HG03039 (cell line): ENCODE data around the gene SMIM35.

Source experiments
- ATAC-seq: cut with Tn5 transposase; IDR thresholded peaks from one replicate; pipeline ENCODE4 v1.9.1; 2021; ENCODE audit warnings: mild to moderate bottlenecking, moderate library complexity; ENCODE audit not compliant: unreplicated experiment

Gene SMIM35

GRCh38 chr11:118060081-118060661 is 26.6 kb downstream of the SMIM35 start:
- ATAC-seq = no peak

GRCh38 chr11:118059246-118059940 is 27.4 kb downstream of the SMIM35 start:
- no peak for ATAC-seq

GRCh38 chr11:118058311-118059245 is 28.2 kb downstream of the SMIM35 start:
- ATAC-seq = no peak

GRCh38 chr11:118057251-118058145 is 29.3 kb downstream of the SMIM35 start:
- no peak for ATAC-seq

- ATAC-seq = no peak
Observed at GRCh38 chr11:118056806-118057205, 30.0 kb downstream of the SMIM35 start.

GRCh38 chr11:118055966-118056365 is 30.8 kb downstream of the SMIM35 start:
- no peak for ATAC-seq

GRCh38 chr11:118054712-118055640 is 31.8 kb downstream of the SMIM35 start:
- no peak for ATAC-seq

GRCh38 chr11:118052581-118053206 is 34.1 kb downstream of the SMIM35 start:
- no peak for ATAC-seq

GRCh38 chr11:118051611-118052461 is 34.9 kb downstream of the SMIM35 start:
- ATAC-seq = no peak

- no peak for ATAC-seq
Observed at GRCh38 chr11:118051136-118051610, 35.6 kb downstream of the SMIM35 start.

- no peak for ATAC-seq
Observed at GRCh38 chr11:118050208-118050891, 36.4 kb downstream of the SMIM35 start.

- no peak for ATAC-seq
Observed at GRCh38 chr11:118049771-118050170, 37.0 kb downstream of the SMIM35 start.

- ATAC-seq = no peak
Observed at GRCh38 chr11:118048472-118049370, 38.0 kb downstream of the SMIM35 start.

- no peak for ATAC-seq
Observed at GRCh38 chr11:118047749-118048148, 39.0 kb downstream of the SMIM35 start.

GRCh38 chr11:118046964-118047700 is 39.6 kb downstream of the SMIM35 start:
- no peak for ATAC-seq
